PFSK-1 (cell line): ENCODE measurements around the gene RASEF.

Source experiments
- FOXP2 ChIP-seq: optimal IDR thresholded peaks from 2 replicates; pipeline ENCODE3; 2011; ENCODE audit warnings: borderline replicate concordance, control low read depth, inconsistent platforms; ENCODE audit not compliant: insufficient read depth; ENCODE audit errors: extremely low read length, extremely low read depth
- POLR2AphosphoS5 ChIP-seq: IDR thresholded peaks from 2 replicates; pipeline ENCODE4 v1.6.1; 2012; ENCODE audit warnings: low read depth, mild to moderate bottlenecking, control low read depth, low read length, moderate library complexity
- SIN3A ChIP-seq: IDR thresholded peaks from 2 replicates; pipeline ENCODE4 v1.6.1; 2012; ENCODE audit warnings: mild to moderate bottlenecking, low read length, moderate library complexity, borderline replicate concordance; ENCODE audit not compliant: insufficient read depth
- TAF1 ChIP-seq: IDR thresholded peaks from 2 replicates; pipeline ENCODE4 v1.6.1; 2012; ENCODE audit warnings: low read length, control low read depth, borderline replicate concordance; ENCODE audit not compliant: insufficient read depth
- TF ChIP-seq, protein P1 (sequence below), 2 experiments: IDR thresholded peaks; 2 replicates each; pipeline versions ENCODE4 v1.6.1 to v1.8.0; 2011 to 2012; ENCODE audit warnings: low read depth in 2 of 2, low read length in 2 of 2, control low read depth in 1 of 2, inconsistent platforms in 1 of 2, mild to moderate bottlenecking in 1 of 2, moderate library complexity in 1 of 2; ENCODE audit not compliant: insufficient read depth in 1 of 2

The RASEF gene

DNA sequence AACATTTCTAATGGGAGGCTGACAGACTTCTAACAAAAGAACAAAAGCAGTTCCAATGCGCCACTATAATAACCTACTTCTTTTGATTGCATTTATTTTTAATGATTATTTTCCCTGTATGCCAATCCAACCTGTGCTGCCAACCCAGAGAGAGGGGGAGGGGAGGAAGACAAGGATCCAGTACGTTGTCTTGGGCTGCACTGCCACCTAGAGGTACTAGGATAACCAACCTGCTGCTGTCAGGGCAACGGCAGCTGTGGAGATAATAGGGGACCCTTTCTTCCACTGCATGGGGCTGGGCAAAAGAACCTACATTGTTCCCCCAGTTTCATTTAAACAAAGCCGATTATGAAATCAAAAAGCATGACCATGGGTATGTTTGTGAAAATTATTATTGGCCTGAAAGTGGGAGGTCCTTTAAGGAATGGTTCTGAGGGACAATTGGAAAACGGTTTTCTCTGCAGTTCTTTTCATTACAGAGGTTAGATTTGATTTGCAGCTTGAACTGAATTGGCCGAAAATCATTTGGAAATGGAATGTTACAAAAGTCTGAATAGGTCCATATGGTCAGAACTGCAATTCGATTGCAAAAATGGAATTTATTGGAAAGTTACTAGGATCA lies 101.3 kb downstream of the RASEF start:
- TF ChIP-seq POLR2AphosphoS5 (no peak), SIN3A (no peak), TAF1 (no peak), FOXP2 (no peak)
- TF ChIP-seq, protein P1, sequence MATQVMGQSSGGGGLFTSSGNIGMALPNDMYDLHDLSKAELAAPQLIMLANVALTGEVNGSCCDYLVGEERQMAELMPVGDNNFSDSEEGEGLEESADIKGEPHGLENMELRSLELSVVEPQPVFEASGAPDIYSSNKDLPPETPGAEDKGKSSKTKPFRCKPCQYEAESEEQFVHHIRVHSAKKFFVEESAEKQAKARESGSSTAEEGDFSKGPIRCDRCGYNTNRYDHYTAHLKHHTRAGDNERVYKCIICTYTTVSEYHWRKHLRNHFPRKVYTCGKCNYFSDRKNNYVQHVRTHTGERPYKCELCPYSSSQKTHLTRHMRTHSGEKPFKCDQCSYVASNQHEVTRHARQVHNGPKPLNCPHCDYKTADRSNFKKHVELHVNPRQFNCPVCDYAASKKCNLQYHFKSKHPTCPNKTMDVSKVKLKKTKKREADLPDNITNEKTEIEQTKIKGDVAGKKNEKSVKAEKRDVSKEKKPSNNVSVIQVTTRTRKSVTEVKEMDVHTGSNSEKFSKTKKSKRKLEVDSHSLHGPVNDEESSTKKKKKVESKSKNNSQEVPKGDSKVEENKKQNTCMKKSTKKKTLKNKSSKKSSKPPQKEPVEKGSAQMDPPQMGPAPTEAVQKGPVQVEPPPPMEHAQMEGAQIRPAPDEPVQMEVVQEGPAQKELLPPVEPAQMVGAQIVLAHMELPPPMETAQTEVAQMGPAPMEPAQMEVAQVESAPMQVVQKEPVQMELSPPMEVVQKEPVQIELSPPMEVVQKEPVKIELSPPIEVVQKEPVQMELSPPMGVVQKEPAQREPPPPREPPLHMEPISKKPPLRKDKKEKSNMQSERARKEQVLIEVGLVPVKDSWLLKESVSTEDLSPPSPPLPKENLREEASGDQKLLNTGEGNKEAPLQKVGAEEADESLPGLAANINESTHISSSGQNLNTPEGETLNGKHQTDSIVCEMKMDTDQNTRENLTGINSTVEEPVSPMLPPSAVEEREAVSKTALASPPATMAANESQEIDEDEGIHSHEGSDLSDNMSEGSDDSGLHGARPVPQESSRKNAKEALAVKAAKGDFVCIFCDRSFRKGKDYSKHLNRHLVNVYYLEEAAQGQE (IDR thresholded peaks at IDR 0.05; ENCODE audit: insufficient read depth in 1 of 2, low read depth in 2 of 2, low read length in 2 of 2) = no peak

DNA sequence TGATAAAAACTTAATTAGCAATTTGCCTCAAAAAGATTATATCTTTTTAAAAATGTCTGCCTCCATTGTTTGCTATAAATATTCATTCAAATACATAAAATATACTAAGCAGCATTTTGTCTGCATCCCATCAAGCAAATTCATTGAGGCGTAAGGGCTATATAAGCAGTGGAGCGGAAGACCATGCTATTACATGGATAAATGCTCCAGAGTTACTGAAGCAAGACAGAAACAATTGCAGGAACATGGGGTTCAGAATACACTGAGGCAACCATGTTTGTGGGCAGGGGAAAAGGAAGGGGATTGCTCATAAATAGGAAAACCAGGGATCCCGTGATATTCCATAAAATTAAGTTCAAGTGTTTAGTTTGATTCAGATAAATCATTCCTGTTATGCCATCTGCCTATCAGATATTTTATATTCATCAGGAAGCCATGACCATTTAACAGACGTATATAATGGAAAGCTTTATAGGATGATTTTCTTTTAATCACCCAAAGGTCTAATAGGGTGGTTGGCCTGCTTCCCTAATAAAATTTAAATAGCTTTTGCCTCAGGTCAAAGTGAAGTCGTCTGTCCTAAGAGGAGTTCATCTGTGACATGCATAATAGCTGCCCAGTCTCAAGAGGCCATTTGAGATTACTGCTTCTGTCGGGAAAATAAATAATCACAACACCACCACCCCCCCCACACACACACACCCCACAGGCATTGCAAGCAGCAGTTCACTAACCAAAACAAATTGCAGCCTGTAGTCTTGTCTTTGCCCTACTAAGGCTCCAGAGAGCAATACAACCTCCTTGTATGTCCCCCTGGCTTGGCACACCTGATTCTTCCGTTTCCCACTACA lies 105.2 kb downstream of the RASEF start:
- no peak for TF ChIP-seq POLR2AphosphoS5
- TF ChIP-seq, protein P1 (IDR thresholded peaks at IDR 0.05; ENCODE audit: insufficient read depth in 1 of 2, low read depth in 2 of 2, low read length in 2 of 2) = no peak
- TF ChIP-seq FOXP2 = no peak
- no peak for TF ChIP-seq TAF1
- no peak for TF ChIP-seq SIN3A

DNA sequence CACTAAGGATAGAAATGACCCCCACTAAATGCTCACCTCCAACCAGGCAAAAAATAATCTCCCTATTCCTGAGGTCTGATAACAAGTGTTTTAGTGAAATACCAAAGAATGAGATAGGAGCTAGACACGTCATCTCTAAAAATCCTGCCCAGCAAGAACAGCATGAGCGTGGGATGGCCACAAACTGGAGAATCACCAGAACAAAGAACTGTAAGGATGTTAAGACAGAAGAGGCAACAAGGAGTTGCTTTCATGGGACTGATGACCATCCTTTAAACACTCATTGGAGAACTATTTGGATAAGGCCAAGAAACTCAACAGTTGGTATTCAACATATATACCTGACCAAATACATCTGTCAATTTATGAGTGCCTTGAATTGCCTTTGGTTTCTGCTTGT lies 113.7 kb downstream of the RASEF start:
- TF ChIP-seq TAF1 (no peak), SIN3A (no peak), POLR2AphosphoS5 (no peak), FOXP2 (no peak)
- TF ChIP-seq, protein P1 (IDR thresholded peaks at IDR 0.05; ENCODE audit: insufficient read depth in 1 of 2, low read depth in 2 of 2, low read length in 2 of 2) = no peak

DNA sequence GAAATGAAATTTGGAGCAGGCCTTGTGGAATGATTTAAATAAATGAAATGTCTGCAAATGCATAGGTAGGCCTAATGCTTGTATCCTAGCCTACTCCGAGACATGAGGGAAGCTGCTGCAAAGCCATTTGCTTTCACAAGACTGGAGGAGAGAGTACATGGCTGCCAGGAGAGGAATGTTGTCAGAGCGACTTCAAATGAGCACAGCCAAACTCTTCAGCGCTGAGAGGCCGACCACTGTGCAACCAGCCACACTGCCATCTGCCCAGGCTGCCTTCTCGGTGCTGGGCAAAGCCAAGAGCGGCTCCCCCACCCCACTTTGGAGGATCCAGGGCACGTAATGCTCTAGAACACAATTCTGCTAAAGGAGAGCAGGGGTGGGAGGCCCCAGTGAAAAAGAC lies 122.6 kb downstream of the RASEF start:
- no peak for TF ChIP-seq SIN3A
- TF ChIP-seq, protein P1 (IDR thresholded peaks at IDR 0.05; ENCODE audit: insufficient read depth in 1 of 2, low read depth in 2 of 2, low read length in 2 of 2) = no peak
- no peak for TF ChIP-seq POLR2AphosphoS5
- TF ChIP-seq TAF1 = no peak
- no peak for TF ChIP-seq FOXP2
